SK-N-SH (cell line): ENCODE measurements around the gene BOLL. TPM values are rescaled to one million over a fixed set of nuclear protein-coding genes. Genes with fewer than 3 reads are reported as not detected.

Experiments
- CTCF ChIA-PET: fragments of 300-600, 350-600 bp; formaldehyde crosslinking; extraction: SDS; loops from one replicate; lab custom pipeline; 2021; lab: Yijun Ruan, JAX
- POLR2A ChIA-PET: fragments of 350-600 bp; sonication (Branson Sonifier 250); formaldehyde crosslinking; extraction: SDS; loops from one replicate; lab custom pipeline; 2020; ENCODE audit warnings: antibody characterized with exemption, inconsistent platforms; lab: Yijun Ruan, JAX
- DNase-seq: peaks from one replicate; pipeline ENCODE4 v3.0.0; 2012
- H2AFZ ChIP-seq: fragments of 200-600 bp; sonication (generic); 2 replicates; pipeline ENCODE4 v1.8.1; 2016; ENCODE audit warnings: antibody characterized with exemption, mild to moderate bottlenecking, low read depth
- H3F3A ChIP-seq: fragments of 200-600 bp; sonication (generic); replicated peaks from 2 replicates; pipeline ENCODE3; 2016; ENCODE audit warnings: antibody characterized with exemption, mild to moderate bottlenecking; ENCODE audit not compliant: insufficient read depth
- H3K27ac ChIP-seq, 2 experiments: fragments of 200-500 bp in 1 of 2; fragments of 200-600 bp in 1 of 2; sonication (Bioruptor generic) in 1 of 2; sonication (generic), shearing (Covaris generic) in 1 of 2; 2 replicates each; pipeline versions ENCODE4 v1.5.1 to v1.6.1; 2014 to 2016; ENCODE audit warnings: low read depth in 2 of 2, inconsistent platforms in 1 of 2, low read length in 1 of 2, mild to moderate bottlenecking in 1 of 2, mixed read lengths in 1 of 2
- H3K27me3 ChIP-seq: fragments of 200-600 bp; sonication (generic), shearing (Covaris generic); 2 replicates; pipeline ENCODE4 v1.6.1; 2016; ENCODE audit warnings: mixed run types; ENCODE audit not compliant: insufficient read depth
- H3K36me3 ChIP-seq, 2 experiments: fragments of 200-500 bp in 1 of 2; fragments of 200-600 bp in 1 of 2; sonication (Bioruptor generic) in 1 of 2; sonication (generic) in 1 of 2; replicated peaks in 1 of 2; 2 replicates each; pipeline versions ENCODE3 to v1.5.1; 2014 to 2016; ENCODE audit warnings: low read length in 1 of 2, mild to moderate bottlenecking in 1 of 2; ENCODE audit not compliant: insufficient read depth in 2 of 2, control insufficient read depth in 1 of 2
- H3K4me1 ChIP-seq, 2 experiments: fragments of 200-500 bp in 1 of 2; fragments of 200-600 bp in 1 of 2; sonication (Bioruptor generic) in 1 of 2; sonication (generic), shearing (Covaris generic) in 1 of 2; 2 replicates each; pipeline versions ENCODE4 v1.5.1 to v1.6.1; 2014 to 2016; ENCODE audit warnings: low read depth in 1 of 2, low read length in 1 of 2, mixed run types in 1 of 2; ENCODE audit not compliant: insufficient read depth in 2 of 2, control insufficient read depth in 1 of 2
- H3K4me2 ChIP-seq: fragments of 200-600 bp; sonication (generic), shearing (Covaris generic); 2 replicates; pipeline ENCODE4 v1.6.1; 2017; ENCODE audit warnings: mixed run types
- H3K4me3 ChIP-seq, 2 experiments: fragments of 200-500 bp in 1 of 2; fragments of 200-600 bp in 1 of 2; sonication (Bioruptor generic) in 1 of 2; sonication (generic), shearing (Covaris generic) in 1 of 2; 2 replicates each; pipeline versions ENCODE4 v1.5.1 to v1.8.1; 2014 to 2016; ENCODE audit warnings: low read depth in 2 of 2, inconsistent platforms in 1 of 2, low read length in 1 of 2, mild to moderate bottlenecking in 1 of 2, mixed read lengths in 1 of 2, moderate library complexity in 1 of 2
- H3K79me2 ChIP-seq: fragments of 200-600 bp; sonication (generic); 2 replicates; pipeline ENCODE4 v1.8.1; 2017; ENCODE audit warnings: mild to moderate bottlenecking; ENCODE audit not compliant: insufficient read depth
- H3K9ac ChIP-seq: fragments of 200-600 bp; sonication (generic); 2 replicates; pipeline ENCODE4 v1.6.1; 2017; ENCODE audit warnings: mixed run types
- H3K9me2 ChIP-seq: fragments of 200-600 bp; sonication (generic); 2 replicates; pipeline ENCODE4 v1.6.1; 2017; ENCODE audit warnings: mixed run types
- H3K9me3 ChIP-seq: fragments of 200-600 bp; sonication (generic); 2 replicates; pipeline ENCODE4 v1.6.1; 2017; ENCODE audit warnings: mixed run types, mild to moderate bottlenecking, moderate library complexity
- H4K20me1 ChIP-seq: fragments of 200-600 bp; sonication (generic); 2 replicates; pipeline ENCODE4 v1.6.1; 2017; ENCODE audit warnings: mild to moderate bottlenecking, mixed run types; ENCODE audit not compliant: insufficient read depth
- CHD2 ChIP-seq: fragments of 150-350 bp; IDR thresholded peaks from 2 replicates; pipeline ENCODE4 v1.6.1; 2018; ENCODE audit warnings: low read length; ENCODE audit not compliant: partially characterized antibody
- ELF1 ChIP-seq: IDR thresholded peaks from 2 replicates; pipeline ENCODE4 v1.4.0; 2012
- EP300 ChIP-seq, 2 experiments: IDR thresholded peaks; 2 replicates each; pipeline versions ENCODE4 v1.4.0 to v1.6.1; 2012; ENCODE audit warnings: borderline replicate concordance in 1 of 2, low read depth in 1 of 2, low read length in 1 of 2
- EZH2phosphoT487 ChIP-seq: fragments of 200-600 bp; sonication (generic); IDR thresholded peaks from 2 replicates; pipeline ENCODE4 v1.6.1; 2017; ENCODE audit warnings: low read depth, mixed run types, mild to moderate bottlenecking, antibody characterized with exemption, moderate library complexity, borderline replicate concordance
- FOXJ3 ChIP-seq: sonication (generic); formaldehyde crosslinking; IDR thresholded peaks from 2 replicates; pipeline ENCODE4 v1.5.1; 2020; ENCODE audit warnings: mild to moderate bottlenecking, missing genetic modification reagents
- GABPA ChIP-seq: IDR thresholded peaks from 2 replicates; pipeline ENCODE4 v1.4.0; 2012; ENCODE audit warnings: low read depth, mild to moderate bottlenecking
- MAX ChIP-seq: IDR thresholded peaks from 2 replicates; pipeline ENCODE4 v1.4.0; 2012; ENCODE audit warnings: low read depth
- POLR2AphosphoS5 ChIP-seq: IDR thresholded peaks from 2 replicates; pipeline ENCODE4 v1.6.1; 2012; ENCODE audit warnings: low read depth, low read length
- RAD21 ChIP-seq: IDR thresholded peaks from 2 replicates; pipeline ENCODE4 v1.6.1; 2012; ENCODE audit warnings: mild to moderate bottlenecking, low read length
- RCOR1 ChIP-seq: fragments of 150-350 bp; IDR thresholded peaks from 2 replicates; pipeline ENCODE4 v1.6.1; 2017; ENCODE audit warnings: antibody characterized with exemption, low read length
- YY1 ChIP-seq: IDR thresholded peaks from 2 replicates; pipeline ENCODE4 v1.4.0; 2012; ENCODE audit warnings: low read depth, mild to moderate bottlenecking
- WGBS: methylation state at CpG from one replicate; pipeline ENCODE4 v1.1.6; 2017; ENCODE audit warnings: low lambda C conversion rate; 5-methylcytosine and 5-hydroxymethylcytosine counted together
- polyA plus RNA-seq, 3 experiments: library from polyadenylated mRNA; depleted of rRNA; stranded (reverse); fragments of >200 nt; gene quantifications; 2 replicates each; pipeline ENCODE4 v1.2.3, GENCODE V29; 2012
- TF ChIP-seq, protein P1 (sequence below): IDR thresholded peaks from 2 replicates; pipeline ENCODE4 v1.6.1; 2012; ENCODE audit warnings: mild to moderate bottlenecking, low read depth, low read length, moderate library complexity
- TF ChIP-seq, protein P2 (sequence below): IDR thresholded peaks from 2 replicates; pipeline ENCODE4 v1.4.0; 2012; ENCODE audit warnings: low read depth, borderline replicate concordance

Gene BOLL
- polyA plus RNA-seq, 1 of the 3 experiments (the other 2 are of a cell fraction): not detected

GRCh38 chr2:197677056-197677455 is 108.1 kb downstream of the BOLL start:
- H3K4me1 ChIP-seq: peaks cover 0 to 5% of the 10 kb centered on the region in 2 experiments; a peak in 2 of 4 replicates
- H3K4me3 ChIP-seq: no peak overlapping the region
- peaks cover 3% of the 10 kb centered on the region for H3F3A ChIP-seq
- H3K36me3 ChIP-seq: no peaks in the 10 kb centered on the region
- H3K9me2 ChIP-seq: no peaks in the 10 kb centered on the region
- POLR2A ChIA-PET: no interaction called here
- no peaks in the 10 kb centered on the region for H3K9me3 ChIP-seq
- CTCF ChIA-PET: no interaction called here
- no peaks in the 10 kb centered on the region for H4K20me1 ChIP-seq
- no peak for TF ChIP-seq RAD21
- TF ChIP-seq ELF1: no peak
- no peak for TF ChIP-seq EP300 (IDR thresholded peaks at IDR 0.05; ENCODE audit: borderline replicate concordance in 1 of 2, low read depth in 1 of 2, low read length in 1 of 2)
- TF ChIP-seq EZH2phosphoT487: no peak
- TF ChIP-seq RCOR1: no peak
- TF ChIP-seq YY1: no peak
- TF ChIP-seq FOXJ3: no peak
- no peak for TF ChIP-seq POLR2AphosphoS5
- no peak for TF ChIP-seq CHD2
- TF ChIP-seq GABPA: no peak
- TF ChIP-seq, protein P1, sequence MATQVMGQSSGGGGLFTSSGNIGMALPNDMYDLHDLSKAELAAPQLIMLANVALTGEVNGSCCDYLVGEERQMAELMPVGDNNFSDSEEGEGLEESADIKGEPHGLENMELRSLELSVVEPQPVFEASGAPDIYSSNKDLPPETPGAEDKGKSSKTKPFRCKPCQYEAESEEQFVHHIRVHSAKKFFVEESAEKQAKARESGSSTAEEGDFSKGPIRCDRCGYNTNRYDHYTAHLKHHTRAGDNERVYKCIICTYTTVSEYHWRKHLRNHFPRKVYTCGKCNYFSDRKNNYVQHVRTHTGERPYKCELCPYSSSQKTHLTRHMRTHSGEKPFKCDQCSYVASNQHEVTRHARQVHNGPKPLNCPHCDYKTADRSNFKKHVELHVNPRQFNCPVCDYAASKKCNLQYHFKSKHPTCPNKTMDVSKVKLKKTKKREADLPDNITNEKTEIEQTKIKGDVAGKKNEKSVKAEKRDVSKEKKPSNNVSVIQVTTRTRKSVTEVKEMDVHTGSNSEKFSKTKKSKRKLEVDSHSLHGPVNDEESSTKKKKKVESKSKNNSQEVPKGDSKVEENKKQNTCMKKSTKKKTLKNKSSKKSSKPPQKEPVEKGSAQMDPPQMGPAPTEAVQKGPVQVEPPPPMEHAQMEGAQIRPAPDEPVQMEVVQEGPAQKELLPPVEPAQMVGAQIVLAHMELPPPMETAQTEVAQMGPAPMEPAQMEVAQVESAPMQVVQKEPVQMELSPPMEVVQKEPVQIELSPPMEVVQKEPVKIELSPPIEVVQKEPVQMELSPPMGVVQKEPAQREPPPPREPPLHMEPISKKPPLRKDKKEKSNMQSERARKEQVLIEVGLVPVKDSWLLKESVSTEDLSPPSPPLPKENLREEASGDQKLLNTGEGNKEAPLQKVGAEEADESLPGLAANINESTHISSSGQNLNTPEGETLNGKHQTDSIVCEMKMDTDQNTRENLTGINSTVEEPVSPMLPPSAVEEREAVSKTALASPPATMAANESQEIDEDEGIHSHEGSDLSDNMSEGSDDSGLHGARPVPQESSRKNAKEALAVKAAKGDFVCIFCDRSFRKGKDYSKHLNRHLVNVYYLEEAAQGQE: no peak
- no peak for TF ChIP-seq MAX
- TF ChIP-seq, protein P2, sequence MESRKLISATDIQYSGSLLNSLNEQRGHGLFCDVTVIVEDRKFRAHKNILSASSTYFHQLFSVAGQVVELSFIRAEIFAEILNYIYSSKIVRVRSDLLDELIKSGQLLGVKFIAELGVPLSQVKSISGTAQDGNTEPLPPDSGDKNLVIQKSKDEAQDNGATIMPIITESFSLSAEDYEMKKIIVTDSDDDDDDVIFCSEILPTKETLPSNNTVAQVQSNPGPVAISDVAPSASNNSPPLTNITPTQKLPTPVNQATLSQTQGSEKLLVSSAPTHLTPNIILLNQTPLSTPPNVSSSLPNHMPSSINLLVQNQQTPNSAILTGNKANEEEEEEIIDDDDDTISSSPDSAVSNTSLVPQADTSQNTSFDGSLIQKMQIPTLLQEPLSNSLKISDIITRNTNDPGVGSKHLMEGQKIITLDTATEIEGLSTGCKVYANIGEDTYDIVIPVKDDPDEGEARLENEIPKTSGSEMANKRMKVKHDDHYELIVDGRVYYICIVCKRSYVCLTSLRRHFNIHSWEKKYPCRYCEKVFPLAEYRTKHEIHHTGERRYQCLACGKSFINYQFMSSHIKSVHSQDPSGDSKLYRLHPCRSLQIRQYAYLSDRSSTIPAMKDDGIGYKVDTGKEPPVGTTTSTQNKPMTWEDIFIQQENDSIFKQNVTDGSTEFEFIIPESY: no peak
- 82% methylated on average over 3 of the region's 3 CpGs for WGBS
- no peaks in the 10 kb centered on the region for H3K27me3 ChIP-seq
- DNase-seq: no peak
- no peak overlapping the region; the same call in 1 of the 2 replicates for H3K4me2 ChIP-seq
- H3K9ac ChIP-seq: no peak overlapping the region
- no peaks in the 10 kb centered on the region for H3K79me2 ChIP-seq
- no peak overlapping the region for H3K27ac ChIP-seq
- no peak overlapping the region; the same call in 1 of the 2 replicates for H2AFZ ChIP-seq

Other genes with a start within 250 kb of the BOLL start
- 0.05 and 0.08 TPM in 2 replicates for gene RFTN2, start 109.7 kb downstream of the BOLL start, polyA plus RNA-seq (2012; rRNA removed)
- 2.4 and 3.0 TPM in 2 replicates for gene MARS2, start 80.0 kb downstream of the BOLL start, polyA plus RNA-seq (2012; rRNA removed)
- 7.7 and 10.3 TPM in 2 replicates for gene PLCL1, start 19.3 kb upstream of the BOLL start, polyA plus RNA-seq (2012; rRNA removed)